ENCODE data around the gene SSU72. TPM values are rescaled to one million over a fixed set of nuclear protein-coding genes. Genes with fewer than 3 reads are reported as not detected.

SSU72 gene
- polyA plus RNA-seq, 1 donor from 2014 or later: 56.2 TPM

- Histone ChIP-seq H2AFZ (ENCODE audit: low read depth, low read length) (no peak overlapping the region), H3K27me3 (ENCODE audit: insufficient read depth, low read depth, low read length) (no peaks in the 10 kb centered on the region)
Measured at GRCh38 chr1:1540818-1541628, 33.6 kb downstream of the SSU72 start.

GRCh38 chr1:1540090-1540817 lies 34.4 kb downstream of the SSU72 start, which contains the start of gene TMEM240:
Gene TMEM240 (minus strand): TSS chr1:1540624. CDS start chr1:1540346, 278 bp downstream.
- peak within 1 kb of the TSS; percentile 77 for H3K9ac ChIP-seq (ENCODE audit: low read length)
- H3K36me3 ChIP-seq (ENCODE audit: insufficient read depth, low read length): peaks cover 5% of the 10 kb centered on the region
- peak within 1 kb of the TSS; percentile 42 for H3K27ac ChIP-seq (ENCODE audit: low read length)
- peak; percentile 13 for TF ChIP-seq POLR2AphosphoS5 (IDR thresholded peaks at IDR 0.05)
- TF ChIP-seq RAD21 (conservative IDR thresholded peaks at IDR 0.05): no peak
- H3K27me3 ChIP-seq (ENCODE audit: insufficient read depth, low read depth, low read length): no peaks in the 10 kb centered on the region
- H3K9me3 ChIP-seq (ENCODE audit: low read length): no peaks in the 10 kb centered on the region
- H2AFZ ChIP-seq (ENCODE audit: low read depth, low read length): peak within 1 kb of the TSS; percentile 33
- H3K79me2 ChIP-seq (replicated peaks; ENCODE audit: insufficient read depth, low read length): no peaks in the 10 kb centered on the region
- H3K4me2 ChIP-seq (ENCODE audit: low read length): peak within 1 kb of the TSS; percentile 78
- H4K20me1 ChIP-seq (ENCODE audit: insufficient read depth): no peaks in the 10 kb centered on the region
- peak within 1 kb of the TSS; percentile 87 for H3K4me3 ChIP-seq (ENCODE audit: low read length)
- no peaks in the 10 kb centered on the region for H3K9me2 ChIP-seq (ENCODE audit: insufficient read depth, low read length)
- no peaks in the 10 kb centered on the region for H3F3A ChIP-seq (ENCODE audit: insufficient read depth, low read length, poor library complexity, severe bottlenecking)

More at GRCh38 chr1:1540818-1541628, 33.6 kb downstream of the SSU72 start:
- H3K9me3 ChIP-seq (ENCODE audit: low read length): no peaks in the 10 kb centered on the region
- H3K9ac ChIP-seq (ENCODE audit: low read length): peak overlapping the region; percentile 77
- H3F3A ChIP-seq (ENCODE audit: insufficient read depth, low read length, poor library complexity, severe bottlenecking): no peaks in the 10 kb centered on the region
- peak overlapping the region; percentile 87 for H3K4me3 ChIP-seq (ENCODE audit: low read length)
- H3K27ac ChIP-seq (ENCODE audit: low read length): no peak overlapping the region
- no peaks in the 10 kb centered on the region for H4K20me1 ChIP-seq (ENCODE audit: insufficient read depth)
- peaks cover 5% of the 10 kb centered on the region for H3K36me3 ChIP-seq (ENCODE audit: insufficient read depth, low read length)
- no peak overlapping the region for H3K4me2 ChIP-seq (ENCODE audit: low read length)
- TF ChIP-seq EP300 (conservative IDR thresholded peaks at IDR 0.05; ENCODE audit: poor library complexity, severe bottlenecking) (no peak), RAD21 (conservative IDR thresholded peaks at IDR 0.05) (no peak), SMC3 (conservative IDR thresholded peaks at IDR 0.05; ENCODE audit: poor library complexity) (no peak), CTCF (IDR thresholded peaks at IDR 0.05; ENCODE audit: poor library complexity, severe bottlenecking) (no peak), MXI1 (conservative IDR thresholded peaks at IDR 0.05; ENCODE audit: poor library complexity, severe bottlenecking) (no peak), EZH2 (IDR thresholded peaks at IDR 0.05; ENCODE audit: borderline replicate concordance, insufficient read depth, low read length, poor library complexity, severe bottlenecking) (no peak)
- no peaks in the 10 kb centered on the region for H3K9me2 ChIP-seq (ENCODE audit: insufficient read depth, low read length)
- no peaks in the 10 kb centered on the region for H3K79me2 ChIP-seq (replicated peaks; ENCODE audit: insufficient read depth, low read length)

GRCh38 chr1:1539310-1540089 lies 35.2 kb downstream of the SSU72 start:
- TF ChIP-seq EP300 (conservative IDR thresholded peaks at IDR 0.05; ENCODE audit: poor library complexity, severe bottlenecking) (no peak), MXI1 (conservative IDR thresholded peaks at IDR 0.05; ENCODE audit: poor library complexity, severe bottlenecking) (peak; percentile 62), SMC3 (conservative IDR thresholded peaks at IDR 0.05; ENCODE audit: poor library complexity) (no peak), CTCF (IDR thresholded peaks at IDR 0.05; ENCODE audit: poor library complexity, severe bottlenecking) (no peak), EZH2 (IDR thresholded peaks at IDR 0.05; ENCODE audit: borderline replicate concordance, insufficient read depth, low read length, poor library complexity, severe bottlenecking) (no peak), REST (IDR thresholded peaks at IDR 0.05; ENCODE audit: borderline replicate concordance) (no peak), RAD21 (conservative IDR thresholded peaks at IDR 0.05) (no peak), POLR2AphosphoS5 (IDR thresholded peaks at IDR 0.05) (no peak)
- Histone ChIP-seq H3K36me3 (ENCODE audit: insufficient read depth, low read length) (peaks cover 5% of the 10 kb centered on the region), H3K9me2 (ENCODE audit: insufficient read depth, low read length) (no peaks in the 10 kb centered on the region), H4K20me1 (ENCODE audit: insufficient read depth) (no peaks in the 10 kb centered on the region), H3K9ac (ENCODE audit: low read length) (peak overlapping the region; percentile 77), H2AFZ (ENCODE audit: low read depth, low read length) (peak overlapping the region; percentile 33), H3K4me3 (ENCODE audit: low read length) (peak overlapping the region; percentile 87), H3K9me3 (ENCODE audit: low read length) (no peaks in the 10 kb centered on the region), H3F3A (ENCODE audit: insufficient read depth, low read length, poor library complexity, severe bottlenecking) (no peaks in the 10 kb centered on the region), H3K27me3 (ENCODE audit: insufficient read depth, low read depth, low read length) (no peaks in the 10 kb centered on the region), H3K27ac (ENCODE audit: low read length) (peak overlapping the region; percentile 42), H3K79me2 (replicated peaks; ENCODE audit: insufficient read depth, low read length) (no peaks in the 10 kb centered on the region), H3K4me2 (ENCODE audit: low read length) (peak overlapping the region; percentile 78)

Data from neural cell (in vitro differentiated cells).